HCEC 1CT (cell line): ENCODE data around the gene SSH2.
"Not testable (repeated sequence)": the region's sequence is repeated elsewhere in the genome, so short reads cannot be mapped to it uniquely, and the experiment has no call there.

Experiments
- DNase-seq: peaks from one replicate; pipeline ENCODE4 v3.0.0-alpha.2; 2017

SSH2 gene

GRCh38 chr17:29699283-29699682 is 230.7 kb downstream of the SSH2 start:
- DNase-seq, result no peak

GRCh38 chr17:29698837-29699236 is 231.2 kb downstream of the SSH2 start:
- no peak for DNase-seq

GRCh38 chr17:29698019-29698777 is 231.8 kb downstream of the SSH2 start:
- DNase-seq, result no peak

- no peak for DNase-seq
These were observed 232.7 kb downstream of the SSH2 start for GRCh38 chr17:29697371-29697770.

- DNase-seq, result no peak
These were observed 235.0 kb downstream of the SSH2 start for GRCh38 chr17:29694918-29695563.

GRCh38 chr17:29693751-29694150 is 236.3 kb downstream of the SSH2 start:
- DNase-seq, result no peak

- no peak for DNase-seq
These were observed 242.4 kb downstream of the SSH2 start for GRCh38 chr17:29687596-29687995.

GRCh38 chr17:29686993-29687590 is 242.9 kb downstream of the SSH2 start:
- DNase-seq, result no peak

- no peak for DNase-seq
These were observed 246.5 kb downstream of the SSH2 start for GRCh38 chr17:29683481-29683880.

GRCh38 chr17:29682987-29683386 is 247.0 kb downstream of the SSH2 start:
- no peak for DNase-seq

- no peak for DNase-seq
These were observed 248.0 kb downstream of the SSH2 start for GRCh38 chr17:29682054-29682453.

GRCh38 chr17:29677824-29678223 is 252.2 kb downstream of the SSH2 start:
- no peak for DNase-seq

GRCh38 chr17:29677221-29677791 is 252.7 kb downstream of the SSH2 start:
- DNase-seq, result no peak

GRCh38 chr17:29675961-29676360 is 254.1 kb downstream of the SSH2 start:
- DNase-seq, result not testable (repeated sequence)

GRCh38 chr17:29674281-29674680 is 255.7 kb downstream of the SSH2 start:
- no peak for DNase-seq

GRCh38 chr17:29671661-29672060 is 258.4 kb downstream of the SSH2 start:
- DNase-seq, result no peak

GRCh38 chr17:29669266-29669665 is 260.8 kb downstream of the SSH2 start:
- DNase-seq, result no peak

- no peak for DNase-seq
These were observed 262.1 kb downstream of the SSH2 start for GRCh38 chr17:29667969-29668368.

GRCh38 chr17:29665481-29665810 is 264.6 kb downstream of the SSH2 start:
- no peak for DNase-seq

GRCh38 chr17:29664743-29665480 is 265.1 kb downstream of the SSH2 start:
- DNase-seq, result peak; percentile 83

GRCh38 chr17:29663155-29663554 is 266.9 kb downstream of the SSH2 start:
- DNase-seq, result no peak

GRCh38 chr17:29661213-29661612 is 268.8 kb downstream of the SSH2 start:
- DNase-seq, result no peak

- no peak for DNase-seq
These were observed 270.9 kb downstream of the SSH2 start for GRCh38 chr17:29659155-29659554.
